Thymus (tissue), 11 donors: ENCODE results near the gene FNDC3A. TPM values are rescaled to one million over a fixed set of nuclear protein-coding genes. Genes with fewer than 3 reads are reported as not detected.

ENCODE experiments used
- DNase-seq, 9 donors: peaks; one replicate each; pipeline ENCODE4 v3.0.0-alpha.2; 2013; ENCODE audit warnings: low spot score in 9 of 9, low read depth in 6 of 9, missing footprints in 1 of 9
- H3K27ac ChIP-seq, 2 donors: one replicate each; pipeline ENCODE4 v1.5.1; 2013; ENCODE audit warnings: control low read depth in 1 of 2, low read depth in 1 of 2, low read length in 1 of 2, mild to moderate bottlenecking in 1 of 2, moderate library complexity in 1 of 2
- H3K27me3 ChIP-seq, 2 donors: one replicate each; pipeline ENCODE4 v1.5.1; 2013; ENCODE audit warnings: low read length in 1 of 2; ENCODE audit not compliant: control insufficient read depth in 2 of 2, insufficient read depth in 1 of 2
- H3K36me3 ChIP-seq, 2 donors: one replicate each; pipeline ENCODE4 v1.5.1; 2013; ENCODE audit warnings: low read length in 1 of 2, mild to moderate bottlenecking in 1 of 2, moderate library complexity in 1 of 2; ENCODE audit not compliant: control insufficient read depth in 2 of 2, insufficient read depth in 2 of 2
- H3K4me1 ChIP-seq, 2 donors: one replicate each; pipeline ENCODE4 v1.5.1; 2013; ENCODE audit warnings: low read length in 2 of 2; ENCODE audit not compliant: control insufficient read depth in 2 of 2, insufficient read depth in 2 of 2
- H3K4me3 ChIP-seq, 2 donors: one replicate each; pipeline ENCODE4 v1.5.1; 2013; ENCODE audit warnings: low read length in 2 of 2, control low read depth in 1 of 2, mild to moderate bottlenecking in 1 of 2
- H3K9me3 ChIP-seq, 2 donors: one replicate each; pipeline ENCODE4 v1.5.1; 2013; ENCODE audit warnings: low read length in 1 of 2, mild to moderate bottlenecking in 1 of 2; ENCODE audit not compliant: control insufficient read depth in 2 of 2, insufficient read depth in 1 of 2
- WGBS: extraction: QIAGEN DNeasy Blood & Tissue Kit; methylation state at CpG from one replicate; pipeline ENCODE4 v1.1.7; 2013; 5-methylcytosine and 5-hydroxymethylcytosine counted together
- polyA plus RNA-seq: library from polyadenylated mRNA; stranded (reverse); fragments of 200-250 nt; gene quantifications from one replicate; pipeline ENCODE4 v1.2.3, GENCODE V29; 2013
- total RNA-seq: library from RNA; stranded (reverse); fragments of 120-200 nt; gene quantifications from one replicate; pipeline ENCODE4 v1.2.4, GENCODE V29; 2013
- donor health status: healthy.

The FNDC3A gene
- total and polyA plus RNA-seq, 2 donors, result 28.0 to 28.5 TPM

GRCh38 chr13:49218493-49219051 is 242.9 kb downstream of the FNDC3A start:
- H3K9me3 ChIP-seq, result peaks cover 2 to 21% of the 10 kb centered on the region in 2 donors
- WGBS, result 75% methylated on average over 25 of the region's 25 CpGs
- H3K4me1 ChIP-seq, result peaks cover 18 to 31% of the 10 kb centered on the region in 2 donors
- no peaks in the 10 kb centered on the region for H3K36me3 ChIP-seq
- no peak for DNase-seq
- H3K27ac ChIP-seq, result no peak overlapping the region
- H3K4me3 ChIP-seq, result no peak overlapping the region
- H3K27me3 ChIP-seq, result peaks cover 44 to 69% of the 10 kb centered on the region in 2 donors

DNA sequence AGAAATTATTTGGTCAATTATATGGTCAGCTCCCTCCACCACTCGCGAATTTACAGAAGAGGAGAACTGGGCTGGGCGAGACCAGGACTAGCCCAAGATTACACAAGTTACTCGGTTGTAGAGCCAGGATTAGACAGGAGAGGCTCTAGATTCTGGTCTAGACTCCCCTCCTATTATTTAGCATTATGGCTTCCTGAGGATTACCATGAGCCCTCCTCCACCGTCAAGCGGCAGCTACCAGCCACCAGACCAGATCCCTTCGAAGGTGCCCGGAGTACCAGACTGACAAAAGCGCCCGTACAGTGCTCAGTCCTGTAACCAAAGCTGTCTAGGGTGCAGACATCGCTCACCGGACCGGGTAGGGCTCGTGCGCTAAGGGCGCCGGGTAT is 243.9 kb downstream of the FNDC3A start:
- Histone ChIP-seq H3K9me3 (peaks cover 2 to 21% of the 10 kb centered on the region in 2 donors), H3K27ac (no peak overlapping the region), H3K27me3 (peaks cover 44 to 80% of the 10 kb centered on the region in 2 donors), H3K4me1 (peaks cover 16 to 29% of the 10 kb centered on the region in 2 donors), H3K36me3 (no peaks in the 10 kb centered on the region), H3K4me3 (peak overlapping the region in 1 of 2 donors; percentile 55)
- WGBS, result 27% methylated on average over 17 of the region's 17 CpGs
- DNase-seq, result no peak

DNA sequence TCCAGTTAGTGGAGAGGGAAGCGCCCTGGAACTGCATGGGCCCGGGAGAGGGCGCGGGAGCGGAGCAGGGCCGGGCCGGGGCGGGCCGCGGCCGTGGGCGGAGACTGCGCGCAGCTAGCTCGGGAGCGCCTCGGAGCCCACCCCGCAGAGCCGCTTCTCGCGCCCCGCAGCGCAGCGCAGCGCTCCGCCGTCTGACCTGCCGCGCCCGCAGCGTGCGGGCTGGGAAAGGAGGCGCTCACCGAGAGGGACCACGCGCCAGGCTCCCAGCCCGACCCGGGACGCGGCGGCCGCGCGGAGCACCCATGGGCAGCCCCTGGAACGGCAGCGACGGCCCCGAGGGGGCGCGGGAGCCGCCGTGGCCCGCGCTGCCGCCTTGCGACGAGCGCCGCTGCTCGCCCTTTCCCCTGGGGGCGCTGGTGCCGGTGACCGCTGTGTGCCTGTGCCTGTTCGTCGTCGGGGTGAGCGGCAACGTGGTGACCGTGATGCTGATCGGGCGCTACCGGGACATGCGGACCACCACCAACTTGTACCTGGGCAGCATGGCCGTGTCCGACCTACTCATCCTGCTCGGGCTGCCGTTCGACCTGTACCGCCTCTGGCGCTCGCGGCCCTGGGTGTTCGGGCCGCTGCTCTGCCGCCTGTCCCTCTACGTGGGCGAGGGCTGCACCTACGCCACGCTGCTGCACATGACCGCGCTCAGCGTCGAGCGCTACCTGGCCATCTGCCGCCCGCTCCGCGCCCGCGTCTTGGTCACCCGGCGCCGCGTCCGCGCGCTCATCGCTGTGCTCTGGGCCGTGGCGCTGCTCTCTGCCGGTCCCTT is 244.5 kb downstream of the FNDC3A start, which contains the start of gene MLNR:
Gene MLNR (plus strand): TSS at position 303 of the 820 bp plus-strand sequence. CDS start 0 bp downstream, at position 303.
- no peak within 1 kb of the TSS for H3K27ac ChIP-seq
- no peaks in the 10 kb centered on the region for H3K36me3 ChIP-seq
- WGBS, result 6% methylated on average over 111 of the region's 111 CpGs
- peak within 1 kb of the TSS in 1 of 2 donors; percentile 55 for H3K4me3 ChIP-seq
- peaks cover 44 to 83% of the 10 kb centered on the region in 2 donors for H3K27me3 ChIP-seq
- peak in 4 of 9 donors; percentile 12 to 47 (median 30) for DNase-seq
- peaks cover 10 to 23% of the 10 kb centered on the region in 2 donors for H3K4me1 ChIP-seq
- peaks cover 2 to 15% of the 10 kb centered on the region in 2 donors for H3K9me3 ChIP-seq

- 11% methylated on average over 73 of the region's 73 CpGs for WGBS
- H3K4me1 ChIP-seq, result peaks cover 10 to 21% of the 10 kb centered on the region in 2 donors
- peak overlapping the region in 1 of 2 donors; percentile 55 for H3K4me3 ChIP-seq
- no peak overlapping the region for H3K27ac ChIP-seq
- peaks cover 44 to 83% of the 10 kb centered on the region in 2 donors for H3K27me3 ChIP-seq
- peaks cover 2 to 9% of the 10 kb centered on the region in 2 donors for H3K9me3 ChIP-seq
- no peak for DNase-seq
- no peaks in the 10 kb centered on the region for H3K36me3 ChIP-seq
Measured at GRCh38 chr13:49220856-49221589, 245.3 kb downstream of the FNDC3A start.

- Histone ChIP-seq H3K36me3 (no peaks in the 10 kb centered on the region), H3K9me3 (peaks cover 2 to 7% of the 10 kb centered on the region in 2 donors), H3K27me3 (peaks cover 44 to 81% of the 10 kb centered on the region in 2 donors), H3K4me3 (no peak overlapping the region), H3K4me1 (peaks cover 10 to 21% of the 10 kb centered on the region in 2 donors), H3K27ac (no peak overlapping the region)
- 89% methylated on average over 4 of the region's 4 CpGs for WGBS
- no peak for DNase-seq
Measured at GRCh38 chr13:49221590-49221965, 245.9 kb downstream of the FNDC3A start.

- WGBS, result 92% methylated on average over 5 of the region's 5 CpGs
- H3K36me3 ChIP-seq, result no peaks in the 10 kb centered on the region
- DNase-seq, result no peak
- peaks cover 19 to 45% of the 10 kb centered on the region in 2 donors for H3K27me3 ChIP-seq
- H3K27ac ChIP-seq, result no peak overlapping the region
- H3K4me1 ChIP-seq, result peaks cover 4 to 8% of the 10 kb centered on the region in 2 donors
- H3K4me3 ChIP-seq, result no peak overlapping the region
- no peaks in the 10 kb centered on the region for H3K9me3 ChIP-seq
Measured at GRCh38 chr13:49225223-49226042, 249.7 kb downstream of the FNDC3A start.

GRCh38 chr13:49226613-49227012 is 250.9 kb downstream of the FNDC3A start:
- H3K27ac ChIP-seq, result no peak overlapping the region

DNA sequence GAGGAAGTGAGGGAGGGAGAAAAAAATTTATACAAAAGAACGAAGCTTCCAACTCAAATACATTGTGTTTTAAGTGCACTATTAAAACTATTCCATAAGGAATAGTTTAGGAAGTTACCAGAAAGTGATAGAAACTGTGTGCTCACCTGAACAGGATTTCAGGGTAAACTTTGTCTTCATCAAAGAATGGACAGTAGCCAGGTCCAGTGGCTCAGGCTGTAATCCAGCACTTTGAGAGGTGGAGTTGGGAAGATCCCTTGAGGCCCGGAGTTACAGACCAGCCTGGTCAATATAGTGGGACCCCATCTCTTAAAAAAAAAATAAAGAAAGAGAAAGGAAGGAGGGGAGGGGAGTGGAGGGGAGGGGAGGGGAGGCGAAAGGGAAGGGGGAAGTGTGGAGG is 259.0 kb downstream of the FNDC3A start:
- WGBS, result 97% methylated on average over 3 of the region's 3 CpGs
- no peaks in the 10 kb centered on the region for H3K27me3 ChIP-seq
- H3K27ac ChIP-seq, result no peak overlapping the region

More at GRCh38 chr13:49226613-49227012, 250.9 kb downstream of the FNDC3A start:
- no peaks in the 10 kb centered on the region for H3K4me1 ChIP-seq
- peaks cover 7 to 33% of the 10 kb centered on the region in 2 donors for H3K27me3 ChIP-seq
- no peaks in the 10 kb centered on the region for H3K9me3 ChIP-seq
- DNase-seq, result no peak
- WGBS, result 95% methylated on average over 5 of the region's 5 CpGs
- no peak overlapping the region for H3K4me3 ChIP-seq
- no peaks in the 10 kb centered on the region for H3K36me3 ChIP-seq

More for the DNA sequence above, 259.0 kb downstream of the FNDC3A start:
- Histone ChIP-seq H3K36me3 (no peaks in the 10 kb centered on the region), H3K4me1 (no peaks in the 10 kb centered on the region), H3K4me3 (no peak overlapping the region), H3K9me3 (no peaks in the 10 kb centered on the region)
- DNase-seq, result no peak
